ENCODE results near the gene OXGR1. TPM values are rescaled to one million over a fixed set of nuclear protein-coding genes. Genes with fewer than 3 reads are reported as not detected.

OXGR1 gene
- total and polyA plus RNA-seq, 2 donors (not counting 3 experiments of a cell fraction or from before 2014, with no cell fraction given), result not detected

- Histone ChIP-seq H3K9me3 (replicated peaks; ENCODE audit: control insufficient read depth, insufficient read depth, low read length) (no peaks in the 10 kb centered on the region), H3K4me3 (replicated peaks in 1 of 3; ENCODE audit: insufficient read depth in 1 of 3, low read depth in 1 of 3, low read length in 3 of 3) (no peak overlapping the region), H3K4me1 (ENCODE audit: control insufficient read depth, extremely low read depth, insufficient read depth, low read length) (no peaks in the 10 kb centered on the region), H2AFZ (ENCODE audit: low read depth, low read length) (no peak overlapping the region), H3K79me2 (ENCODE audit: control insufficient read depth, insufficient read depth, low read length) (no peaks in the 10 kb centered on the region), H3K27ac (ENCODE audit: insufficient read depth, low read depth, low read length) (no peak overlapping the region), H3K27me3 (ENCODE audit: control insufficient read depth in 2 of 2, insufficient read depth in 2 of 2, low read length in 2 of 2) (peaks cover 21 to 29% of the 10 kb centered on the region in 2 experiments), H3K9ac (replicated peaks; ENCODE audit: extremely low read depth, insufficient read depth, low read length) (no peak overlapping the region), H3K4me2 (ENCODE audit: insufficient read depth, low read length) (no peak overlapping the region), H4K20me1 (replicated peaks; ENCODE audit: control insufficient read depth, extremely low read depth, insufficient read depth, low read length) (no peaks in the 10 kb centered on the region), H3K9me1 (replicated peaks; ENCODE audit: control insufficient read depth, extremely low read depth, insufficient read depth, low read length) (no peaks in the 10 kb centered on the region), H3K36me3 (ENCODE audit: control insufficient read depth in 2 of 2, extremely low read depth in 1 of 2, insufficient read depth in 2 of 2, low read length in 2 of 2) (no peaks in the 10 kb centered on the region)
- CTCF ChIA-PET, result interaction anchor here (3.8 kb wide), 1 partner anchor 12 kb away, joined by 24 read pairs; no protein-coding TSS in a partner anchor
- TF ChIP-seq GATA2 (IDR thresholded peaks at IDR 0.05; ENCODE audit: insufficient read depth, insufficient read length, low read depth, low read length) (no peak), POLR2A (IDR thresholded peaks at IDR 0.05; ENCODE audit: low read depth, low read length) (no peak), MYC (IDR thresholded peaks at IDR 0.05; ENCODE audit: low read depth, low read length) (no peak), POLR2AphosphoS5 (IDR thresholded peaks at IDR 0.05; ENCODE audit: insufficient read depth, low read depth, low read length) (no peak), FOS (IDR thresholded peaks at IDR 0.05; ENCODE audit: borderline replicate concordance, insufficient read depth, low read length) (no peak), MAX (IDR thresholded peaks at IDR 0.05; ENCODE audit: insufficient read depth, insufficient read length) (no peak), JUN (IDR thresholded peaks at IDR 0.05; ENCODE audit: borderline replicate concordance, insufficient read depth, insufficient read length, low read depth) (no peak), CTCF (IDR thresholded peaks at IDR 0.05; ENCODE audit: extremely low read depth in 1 of 2, insufficient read depth in 1 of 2, low read depth in 1 of 2, low read length in 2 of 2) (no peak)
- POLR2A ChIA-PET, result no interaction called here
- FAIRE-seq (no peak), DNase-seq (ENCODE audit: low read depth, low spot score) (no peak)
- BruUV-seq (replicated peaks), result no TSS peak
- intact Hi-C loops (cut with micrococcal nuclease) (no loop called here), dilution Hi-C loops (cut with MboI; ENCODE audit: extremely low pct_ligation_motif_present, low sequenced_read_pairs) (no loop called here)
Observed at GRCh38 chr13:97005625-97006262, 11.5 kb upstream of the OXGR1 start.
